H1 (cell line): Measurements from ENCODE around the gene CYYR1. TPM values are rescaled to one million over a fixed set of nuclear protein-coding genes. Genes with fewer than 3 reads are reported as not detected.

Experiments used
- CTCF ChIA-PET: fragments of 300-600 bp; sonication (Branson Sonifier 250); formaldehyde crosslinking; loops from one replicate; lab custom pipeline; 2021; ENCODE audit not compliant: partially characterized antibody; lab: Charles Lee
- POLR2A ChIA-PET: fragments of 300-600 bp; sonication (Branson Sonifier 250); formaldehyde crosslinking; loops from one replicate; lab custom pipeline; 2021; ENCODE audit warnings: inconsistent platforms; ENCODE audit not compliant: partially characterized antibody; lab: Charles Lee
- DNase-seq, 2 experiments: peaks; one replicate each; pipeline versions ENCODE4 v3.0.0 to v3.0.0-alpha.2; 2010 to 2022; ENCODE audit warnings: low spot score in 2 of 2, low read depth in 1 of 2, mixed read lengths in 1 of 2
- FAIRE-seq: peaks from 2 replicates; lab custom pipeline; 2011; peaks lifted over from hg19 to GRCh38; lab: Jason Lieb, UNC
- H2AFZ ChIP-seq: 2 replicates; pipeline ENCODE4 v1.8.1; 2012; ENCODE audit warnings: low read length, inconsistent platforms
- H2AK5ac ChIP-seq: 2 replicates; pipeline ENCODE4 v1.6.1; 2013; ENCODE audit warnings: low read depth, low read length
- H2BK120ac ChIP-seq: replicated peaks from 2 replicates; pipeline ENCODE3; 2013; ENCODE audit warnings: low read depth, low read length, inconsistent platforms
- H2BK12ac ChIP-seq: 2 replicates; pipeline ENCODE4 v1.6.1; 2013; ENCODE audit warnings: low read depth, low read length
- H2BK15ac ChIP-seq: 2 replicates; pipeline ENCODE4 v1.6.1; 2013; ENCODE audit warnings: low read length
- H2BK20ac ChIP-seq: 2 replicates; pipeline ENCODE4 v1.6.1; 2013; ENCODE audit warnings: low read length
- H2BK5ac ChIP-seq: 2 replicates; pipeline ENCODE4 v1.6.1; 2013; ENCODE audit warnings: low read depth, low read length
- H3K14ac ChIP-seq: 2 replicates; pipeline ENCODE4 v1.6.1; 2013; ENCODE audit warnings: inconsistent platforms; ENCODE audit not compliant: insufficient read length
- H3K18ac ChIP-seq: 2 replicates; pipeline ENCODE4 v1.6.1; 2013; ENCODE audit warnings: low read length; ENCODE audit errors: extremely low read depth
- H3K23ac ChIP-seq: 2 replicates; pipeline ENCODE4 v1.6.1; 2013; ENCODE audit warnings: inconsistent platforms; ENCODE audit not compliant: insufficient read length
- H3K23me2 ChIP-seq: 2 replicates; pipeline ENCODE4 v1.6.1; 2013; ENCODE audit warnings: low read depth, low read length
- H3K27ac ChIP-seq: 2 replicates; pipeline ENCODE4 v1.6.1; 2011; ENCODE audit warnings: low read depth, low read length, inconsistent platforms
- H3K27me3 ChIP-seq, 4 experiments: replicated peaks in 1 of 4; 1 replicate in 1 of 4; 2 replicates in 3 of 4; pipeline versions ENCODE4 v1.6.1 to v1.8.1; 2011 to 2013; ENCODE audit warnings: low read length in 3 of 4, mild to moderate bottlenecking in 3 of 4, inconsistent platforms in 2 of 4, mixed read lengths in 2 of 4, moderate library complexity in 1 of 4; ENCODE audit not compliant: control insufficient read depth in 3 of 4, insufficient read depth in 3 of 4; ENCODE audit errors: extremely low read depth in 1 of 4
- H3K36me3 ChIP-seq, 4 experiments: 2 replicates each; pipeline versions ENCODE4 v1.6.1 to v1.8.1; 2011 to 2013; ENCODE audit warnings: mild to moderate bottlenecking in 4 of 4, low read length in 3 of 4, moderate library complexity in 2 of 4, control low read depth in 1 of 4, inconsistent platforms in 1 of 4; ENCODE audit not compliant: insufficient read depth in 4 of 4, control insufficient read depth in 2 of 4
- H3K4ac ChIP-seq: replicated peaks from 2 replicates; pipeline ENCODE3; 2013; ENCODE audit warnings: low read length, low read depth, mixed read lengths, inconsistent platforms; ENCODE audit not compliant: insufficient read length
- H3K4me1 ChIP-seq, 4 experiments: replicated peaks in 1 of 4; 1 replicate in 1 of 4; 2 replicates in 3 of 4; pipeline versions ENCODE4 v1.6.1 to v1.8.1; 2011 to 2013; ENCODE audit warnings: low read length in 3 of 4, inconsistent platforms in 2 of 4, mixed read lengths in 1 of 4; ENCODE audit not compliant: insufficient read depth in 4 of 4, control insufficient read depth in 3 of 4
- H3K4me2 ChIP-seq, 2 experiments: 2 replicates each; pipeline versions ENCODE4 v1.6.1 to v1.8.1; 2011 to 2013; ENCODE audit warnings: low read depth in 2 of 2, low read length in 2 of 2, control low read depth in 1 of 2, inconsistent platforms in 1 of 2, mild to moderate bottlenecking in 1 of 2; ENCODE audit not compliant: insufficient read depth in 1 of 2
- H3K4me3 ChIP-seq, 4 experiments: fragments of 200-600, 300-600 bp in 1 of 4; sonication (generic), shearing (Covaris generic), sonication (Bioruptor Twin) in 1 of 4; 2 replicates each; pipeline versions ENCODE4 v1.5.1 to v1.8.1; 2011 to 2016; ENCODE audit warnings: low read length in 4 of 4, low read depth in 3 of 4, control low read depth in 2 of 4, inconsistent platforms in 2 of 4, mild to moderate bottlenecking in 2 of 4, mixed read lengths in 1 of 4, moderate library complexity in 1 of 4; ENCODE audit not compliant: insufficient read depth in 2 of 4; ENCODE audit errors: extremely low read depth in 1 of 4
- H3K56ac ChIP-seq: replicated peaks from 2 replicates; pipeline ENCODE3; 2013; ENCODE audit warnings: low read depth, mild to moderate bottlenecking, mixed read lengths, low read length, inconsistent platforms; ENCODE audit not compliant: insufficient read length
- H3K79me1 ChIP-seq: 2 replicates; pipeline ENCODE4 v1.6.1; 2013; ENCODE audit warnings: low read depth, low read length, control low read depth
- H3K79me2 ChIP-seq, 2 experiments: 2 replicates each; pipeline versions ENCODE4 v1.6.1 to v1.8.1; 2012 to 2013; ENCODE audit warnings: low read length in 2 of 2, mild to moderate bottlenecking in 2 of 2, inconsistent platforms in 1 of 2; ENCODE audit not compliant: insufficient read depth in 2 of 2, control insufficient read depth in 1 of 2
- H3K9ac ChIP-seq, 4 experiments: replicated peaks in 1 of 4; 1 replicate in 1 of 4; 2 replicates in 3 of 4; pipeline versions ENCODE4 v1.6.1 to v1.8.1; 2011 to 2013; ENCODE audit warnings: low read depth in 3 of 4, low read length in 3 of 4, control low read depth in 2 of 4, mild to moderate bottlenecking in 2 of 4, moderate library complexity in 2 of 4, inconsistent platforms in 1 of 4; ENCODE audit errors: extremely low read depth in 1 of 4
- H3K9me3 ChIP-seq, 2 experiments: 2 replicates each; pipeline versions ENCODE4 v1.6.1 to v1.8.1; 2012 to 2013; ENCODE audit warnings: mild to moderate bottlenecking in 2 of 2, moderate library complexity in 2 of 2, control low read depth in 1 of 2, inconsistent platforms in 1 of 2, low read depth in 1 of 2, low read length in 1 of 2, mixed read lengths in 1 of 2; ENCODE audit not compliant: insufficient read depth in 2 of 2
- H4K20me1 ChIP-seq, 2 experiments: replicated peaks in 1 of 2; 2 replicates each; pipeline versions ENCODE3 to v1.8.1; 2011 to 2013; ENCODE audit warnings: inconsistent platforms in 2 of 2, low read length in 2 of 2, mild to moderate bottlenecking in 1 of 2; ENCODE audit not compliant: insufficient read depth in 2 of 2, control insufficient read depth in 1 of 2
- H4K5ac ChIP-seq: 2 replicates; pipeline ENCODE4 v1.6.1; 2013; ENCODE audit warnings: low read length, low read depth, mixed read lengths, inconsistent platforms; ENCODE audit not compliant: insufficient read length
- H4K8ac ChIP-seq: 2 replicates; pipeline ENCODE4 v1.8.0; 2013; ENCODE audit warnings: mild to moderate bottlenecking, moderate library complexity, low read length, inconsistent platforms; ENCODE audit not compliant: insufficient read depth; ENCODE audit errors: extremely low read depth
- H4K91ac ChIP-seq: replicated peaks from 2 replicates; pipeline ENCODE3; 2013; ENCODE audit warnings: low read length, mixed read lengths, inconsistent platforms; ENCODE audit not compliant: insufficient read length
- NANOG ChIP-seq: IDR thresholded peaks from 2 replicates; pipeline ENCODE4 v1.6.1; 2011; ENCODE audit warnings: low read length, low read depth, mild to moderate bottlenecking, inconsistent platforms; ENCODE audit not compliant: insufficient read depth, poor library complexity, severe bottlenecking
- TCF12 ChIP-seq: IDR thresholded peaks from 2 replicates; pipeline ENCODE4 v1.6.1; 2011; ENCODE audit warnings: low read depth, mild to moderate bottlenecking, low read length
- WGBS, 2 experiments: shearing (Covaris generic) in 1 of 2; methylation state at CpG; one replicate each; pipeline versions ENCODE4 v1.1.6 to v1.1.7; 2013 to 2015; ENCODE audit warnings: low lambda C conversion rate in 2 of 2, mixed read lengths in 2 of 2, inconsistent platforms in 1 of 2, low coverage in 1 of 2, missing lambda C conversion rate in 1 of 2; ENCODE audit not compliant: insufficient replicate concordance in 2 of 2, insufficient coverage in 1 of 2, insufficient read length in 1 of 2; ENCODE audit errors: extremely low coverage in 1 of 2, missing lambda C conversion rate in 1 of 2; 5-methylcytosine and 5-hydroxymethylcytosine counted together
- polyA plus RNA-seq, 7 experiments: library from polyadenylated mRNA; depleted of rRNA in 3 of 7; stranded (reverse) in 5 of 7; unstranded in 2 of 7; fragments of >200 nt in 5 of 7; fragments of 200-250 nt in 2 of 7; gene quantifications; 1 replicate in 5 of 7; 2 replicates in 1 of 7; 4 replicates in 1 of 7; pipeline versions ENCODE4 v1.2.1 to v1.2.3, GENCODE V29; 2011 to 2013; ENCODE audit warnings: missing spikeins in 2 of 7, mixed read lengths in 2 of 7
- total RNA-seq: library from RNA; stranded (reverse); fragmentation: NEBNext Ultra II Directional; extraction: Animal tissue kit (Norgen Biotek cat#: 25700); gene quantifications from 2 replicates; pipeline ENCODE4 v1.2.1, GENCODE V29; 2021

Gene CYYR1
- total and polyA plus RNA-seq, 2 of the 8 experiments (the other 6 are each of a cell fraction or from before 2014, with no cell fraction given) = 12.2 to 37.9 TPM

- H4K20me1 ChIP-seq = no peaks in the 10 kb centered on the region
- no peak overlapping the region for H2BK12ac ChIP-seq
- WGBS, 2 experiments = 89% methylated on average over 4 of the region's 4 CpGs; no CpG with 5 or more reads in 1 of the 2 experiments
- H3K14ac ChIP-seq = no peak overlapping the region
- no peak overlapping the region for H2BK120ac ChIP-seq
- no peak overlapping the region for H3K56ac ChIP-seq
- no peaks in the 10 kb centered on the region; a peak in 1 of 4 replicates for H3K9me3 ChIP-seq
- no peak overlapping the region; the same call in 1 of the 2 replicates for H3K27ac ChIP-seq
- no peak for DNase-seq
- no peak overlapping the region for H3K18ac ChIP-seq
- no peak overlapping the region for H3K4me2 ChIP-seq
- H3K23me2 ChIP-seq = no peaks in the 10 kb centered on the region
- no peak overlapping the region for H4K91ac ChIP-seq
- no peaks in the 10 kb centered on the region for H3K27me3 ChIP-seq
- H2BK20ac ChIP-seq = no peak overlapping the region
- H3K23ac ChIP-seq = no peak overlapping the region
- H3K79me1 ChIP-seq = no peaks in the 10 kb centered on the region
- peaks cover 0 to 7% (median 0%) of the 10 kb centered on the region in 4 experiments; a peak in 1 of 8 replicates for H3K36me3 ChIP-seq
- H2BK5ac ChIP-seq = no peak overlapping the region
- H4K5ac ChIP-seq = no peak overlapping the region
- H3K4me3 ChIP-seq = no peak overlapping the region
- H3K79me2 ChIP-seq = no peaks in the 10 kb centered on the region
- H2AK5ac ChIP-seq = no peak overlapping the region
- no peak for FAIRE-seq
- CTCF ChIA-PET = no interaction called here
- H3K9ac ChIP-seq = no peak overlapping the region
- no peak overlapping the region for H4K8ac ChIP-seq
- no peak overlapping the region for H2AFZ ChIP-seq
- no peaks in the 10 kb centered on the region for H3K4me1 ChIP-seq
- no peak overlapping the region for H2BK15ac ChIP-seq
- H3K4ac ChIP-seq = no peak overlapping the region
- POLR2A ChIA-PET = no interaction called here
- TF ChIP-seq NANOG (no peak), TCF12 (no peak)
Observed at GRCh38 chr21:26534517-26534916, 38.6 kb downstream of the CYYR1 start.
